Stimulated activated CD8-positive, alpha-beta memory T cell treated with anti-CD3 and anti-CD28 coated beads, Interleukin-7, amount 100 ng/mL, for 1 hour (primary cell): ENCODE data around the gene GJB4.
"Not testable (repeated sequence)": the region's sequence is repeated elsewhere in the genome, so short reads cannot be mapped to it uniquely, and the experiment has no call there.

Source experiments
- DNase-seq, 2 donors: peaks; one replicate each; pipeline ENCODE4 v3.0.0-alpha.2; 2020; ENCODE audit warnings: low read depth in 2 of 2

Gene GJB4

GRCh38 chr1:34800214-34800613 is 40.7 kb downstream of the GJB4 start:
- DNase-seq: no peak

- no peak for DNase-seq
These were observed 44.2 kb downstream of the GJB4 start for GRCh38 chr1:34803770-34804169.

GRCh38 chr1:34806396-34806795 is 46.9 kb downstream of the GJB4 start:
- no peak for DNase-seq

- DNase-seq: no peak
These were observed 48.7 kb downstream of the GJB4 start for GRCh38 chr1:34808051-34808810.

- not testable (repeated sequence) for DNase-seq
These were observed 51.2 kb downstream of the GJB4 start for GRCh38 chr1:34810781-34811180.
